ENCODE results near the gene TGM2. TPM values are rescaled to one million over a fixed set of nuclear protein-coding genes. Genes with fewer than 3 reads are reported as not detected.

Gene TGM2
- total RNA-seq, 1 donor from 2014 or later = 92.8 TPM

GRCh38 chr20:38211200-38212097 is 46.4 kb upstream of the TGM2 start:
- no peak for DNase-seq (ENCODE audit: extremely low spot score in 2 of 2)
- no peak overlapping the region for H3K27ac ChIP-seq
- no peak overlapping the region for H3K4me3 ChIP-seq
- H3K27me3 ChIP-seq = no peaks in the 10 kb centered on the region
- H3K4me1 ChIP-seq = peaks cover 7% of the 10 kb centered on the region
- intact Hi-C loops (cut with DNase I) = no loop called here
- H3K9me3 ChIP-seq = no peaks in the 10 kb centered on the region
- no peaks in the 10 kb centered on the region for H3K36me3 ChIP-seq
- TF ChIP-seq POLR2AphosphoS5 (IDR thresholded peaks at IDR 0.05; ENCODE audit: insufficient read depth in 1 of 2, low read depth in 1 of 2) (no peak), CTCF (IDR thresholded peaks at IDR 0.05) (no peak)

GRCh38 chr20:38210741-38211140 is 45.7 kb upstream of the TGM2 start:
- H3K36me3 ChIP-seq = no peaks in the 10 kb centered on the region
- no peak overlapping the region for H3K27ac ChIP-seq
- H3K27me3 ChIP-seq = no peaks in the 10 kb centered on the region
- H3K4me1 ChIP-seq = peaks cover 7% of the 10 kb centered on the region
- intact Hi-C loops (cut with DNase I) = no loop called here
- no peak overlapping the region for H3K4me3 ChIP-seq
- DNase-seq (ENCODE audit: extremely low spot score in 2 of 2) = no peak
- no peak for TF ChIP-seq POLR2AphosphoS5 (IDR thresholded peaks at IDR 0.05; ENCODE audit: insufficient read depth in 1 of 2, low read depth in 1 of 2)
- no peak for TF ChIP-seq POLR2A (IDR thresholded peaks at IDR 0.05)
- no peaks in the 10 kb centered on the region for H3K9me3 ChIP-seq

DNA sequence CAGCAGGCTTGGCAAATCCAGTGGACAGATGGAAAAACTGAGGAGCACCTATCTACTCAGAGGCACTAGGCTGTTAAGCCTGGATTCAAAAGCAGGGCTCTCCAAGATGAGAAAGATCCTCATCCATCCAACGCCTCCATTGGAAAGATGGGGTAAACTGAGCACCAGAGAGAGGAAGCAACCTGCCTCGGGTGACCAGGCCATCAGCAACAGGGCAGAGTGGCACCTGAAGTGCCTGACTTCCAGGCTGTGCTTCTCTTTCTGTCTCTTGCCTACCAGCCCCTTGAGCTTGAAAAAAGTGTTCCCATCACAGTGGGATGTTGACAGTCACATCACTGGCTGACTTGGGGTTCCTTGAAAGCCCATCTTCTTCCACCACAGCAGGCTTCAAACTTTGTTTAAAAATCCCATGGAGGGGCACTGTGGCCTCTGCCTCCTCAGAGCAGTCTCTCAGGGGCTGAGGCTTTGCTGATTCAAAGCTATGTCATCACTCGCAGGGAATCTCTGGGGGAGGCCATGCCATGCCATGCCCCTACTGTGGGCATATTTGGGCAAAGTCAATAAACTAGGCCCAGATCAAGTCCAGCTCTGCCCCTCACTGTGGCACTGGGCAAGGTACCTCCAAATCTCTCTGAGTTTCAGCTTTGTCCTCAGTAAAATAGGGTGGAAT is 44.8 kb upstream of the TGM2 start:
- no peak for DNase-seq (ENCODE audit: extremely low spot score in 2 of 2)
- H3K27me3 ChIP-seq = no peaks in the 10 kb centered on the region
- no peak overlapping the region for H3K27ac ChIP-seq
- intact Hi-C loops (cut with DNase I) = no loop called here
- TF ChIP-seq POLR2A (IDR thresholded peaks at IDR 0.05) = no peak
- no peak for TF ChIP-seq POLR2AphosphoS5 (IDR thresholded peaks at IDR 0.05; ENCODE audit: insufficient read depth in 1 of 2, low read depth in 1 of 2)
- no peak for TF ChIP-seq CTCF (IDR thresholded peaks at IDR 0.05)
- no peaks in the 10 kb centered on the region for H3K36me3 ChIP-seq
- H3K4me3 ChIP-seq = no peak overlapping the region
- peaks cover 7% of the 10 kb centered on the region for H3K4me1 ChIP-seq
- H3K9me3 ChIP-seq = no peaks in the 10 kb centered on the region

GRCh38 chr20:38209054-38209675 is 44.1 kb upstream of the TGM2 start:
- Histone ChIP-seq H3K9me3 (no peaks in the 10 kb centered on the region), H3K27ac (no peak overlapping the region)
- DNase-seq (ENCODE audit: extremely low spot score in 2 of 2) = no peak

More at GRCh38 chr20:38209054-38209675, 44.1 kb upstream of the TGM2 start:
- no peaks in the 10 kb centered on the region for H3K27me3 ChIP-seq
- intact Hi-C loops (cut with DNase I) = no loop called here
- H3K4me1 ChIP-seq = peaks cover 7% of the 10 kb centered on the region
- no peaks in the 10 kb centered on the region for H3K36me3 ChIP-seq
- TF ChIP-seq CTCF (IDR thresholded peaks at IDR 0.05) (no peak), POLR2AphosphoS5 (IDR thresholded peaks at IDR 0.05; ENCODE audit: insufficient read depth in 1 of 2, low read depth in 1 of 2) (no peak), POLR2A (IDR thresholded peaks at IDR 0.05) (no peak)
- no peak overlapping the region for H3K4me3 ChIP-seq
